NCI-H2029 treated with DMSO at 0.1 percent for 48 hours (cell line): ENCODE data around the gene MYO1C.
"Not testable (repeated sequence)": the region's sequence is repeated elsewhere in the genome, so short reads cannot be mapped to it uniquely, and the experiment has no call there.

Experiments
- DNase-seq: peaks from one replicate; lab custom pipeline; 2025; lab: John Stamatoyannopoulos, UW

MYO1C gene

GRCh38 chr17:1423456-1424135 lies 68.9 kb downstream of the MYO1C start:
- DNase-seq: no peak

- DNase-seq: no peak
Measured at GRCh38 chr17:1422885-1423284, 69.6 kb downstream of the MYO1C start.

- DNase-seq: no peak
Measured at GRCh38 chr17:1421470-1421869, 71.0 kb downstream of the MYO1C start.

- DNase-seq: no peak
Measured at GRCh38 chr17:1420981-1421380, 71.5 kb downstream of the MYO1C start.

- no peak for DNase-seq
Measured at GRCh38 chr17:1420163-1420562, 72.3 kb downstream of the MYO1C start.

GRCh38 chr17:1418476-1418875 lies 74.0 kb downstream of the MYO1C start:
- DNase-seq: not testable (repeated sequence)

GRCh38 chr17:1416414-1416813 lies 76.1 kb downstream of the MYO1C start:
- no peak for DNase-seq

- DNase-seq: no peak
Measured at GRCh38 chr17:1414634-1415033, 77.9 kb downstream of the MYO1C start.
